GM18526 (cell line): ENCODE data around the gene SUCLG2.

Experiments
- POLR2A ChIP-seq: IDR thresholded peaks from 3 replicates; pipeline ENCODE4 v1.6.1; 2011; ENCODE audit not compliant: insufficient read length; ENCODE audit errors: extremely low read depth

SUCLG2 gene

GRCh38 chr3:67561266-67561665, 93.1 kb downstream of the SUCLG2 start:
- TF ChIP-seq POLR2A, result no peak

DNA sequence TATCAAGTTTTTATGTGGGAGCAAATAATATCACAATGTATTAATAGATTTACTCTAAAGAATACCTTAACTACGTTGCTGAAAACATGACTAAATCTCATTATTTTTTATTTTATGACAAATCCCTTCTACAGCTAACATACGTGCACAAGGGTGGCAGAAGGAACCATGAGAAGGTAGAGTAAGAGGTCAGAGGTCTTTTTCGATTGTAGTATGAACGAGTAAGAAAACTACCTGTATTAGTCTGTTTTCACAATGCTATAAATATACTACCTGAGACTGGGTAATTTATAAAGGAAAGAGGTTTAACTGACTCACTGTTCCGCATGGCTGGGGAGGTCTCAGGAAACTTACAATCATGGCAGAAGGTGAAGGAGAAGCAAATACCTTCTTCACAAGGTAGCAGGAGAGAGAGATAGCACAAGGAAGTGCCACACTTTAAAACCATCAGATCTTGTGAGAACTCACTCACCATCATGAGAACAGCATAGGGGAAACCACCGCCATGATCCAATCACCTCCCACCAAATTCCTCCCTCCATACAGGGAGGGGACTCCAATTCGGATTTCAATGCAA, 95.3 kb downstream of the SUCLG2 start:
- no peak for TF ChIP-seq POLR2A

DNA sequence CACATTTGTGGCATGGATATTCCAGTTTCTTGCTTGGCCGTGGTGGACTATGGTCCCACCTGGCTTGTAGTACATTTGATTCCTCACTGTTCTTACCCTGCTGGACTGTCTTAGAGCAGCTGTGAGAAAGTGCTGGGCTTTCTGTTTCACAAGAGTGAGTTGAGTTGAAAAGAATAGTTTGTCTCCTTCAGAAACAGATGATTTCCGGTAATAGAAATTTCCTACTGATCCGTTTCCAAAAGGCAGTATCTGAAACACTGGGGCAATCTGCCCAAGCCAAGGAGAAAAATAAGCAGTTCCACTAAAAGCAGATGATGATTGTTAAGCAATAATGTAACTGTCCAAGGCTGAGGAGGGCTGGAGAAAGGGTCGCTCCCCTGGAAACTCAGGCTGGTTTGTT, 96.0 kb downstream of the SUCLG2 start:
- no peak for TF ChIP-seq POLR2A

DNA sequence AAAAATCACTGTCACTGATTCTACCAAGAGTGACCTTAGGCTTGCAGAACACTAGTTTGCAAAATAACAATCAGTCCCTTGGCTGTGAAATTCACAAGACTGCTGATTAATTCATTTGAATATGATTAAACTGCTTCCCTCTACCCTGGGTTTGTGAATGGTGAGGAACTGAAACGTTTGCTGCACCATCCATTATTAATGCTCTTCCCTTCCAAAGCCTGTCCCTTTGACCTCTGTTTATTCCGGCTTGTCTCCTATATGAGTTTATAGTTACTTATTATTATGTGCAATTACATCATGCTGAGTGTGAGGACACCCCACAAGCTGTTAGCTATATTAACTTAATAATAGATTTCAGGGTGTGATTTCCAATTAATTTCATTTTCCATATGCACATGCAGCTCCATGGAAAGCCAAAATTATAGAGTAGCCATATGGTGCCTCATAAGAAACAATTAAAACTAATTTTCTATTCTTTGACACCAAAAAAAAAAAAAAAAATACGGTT, 96.5 kb downstream of the SUCLG2 start:
- TF ChIP-seq POLR2A, result no peak

DNA sequence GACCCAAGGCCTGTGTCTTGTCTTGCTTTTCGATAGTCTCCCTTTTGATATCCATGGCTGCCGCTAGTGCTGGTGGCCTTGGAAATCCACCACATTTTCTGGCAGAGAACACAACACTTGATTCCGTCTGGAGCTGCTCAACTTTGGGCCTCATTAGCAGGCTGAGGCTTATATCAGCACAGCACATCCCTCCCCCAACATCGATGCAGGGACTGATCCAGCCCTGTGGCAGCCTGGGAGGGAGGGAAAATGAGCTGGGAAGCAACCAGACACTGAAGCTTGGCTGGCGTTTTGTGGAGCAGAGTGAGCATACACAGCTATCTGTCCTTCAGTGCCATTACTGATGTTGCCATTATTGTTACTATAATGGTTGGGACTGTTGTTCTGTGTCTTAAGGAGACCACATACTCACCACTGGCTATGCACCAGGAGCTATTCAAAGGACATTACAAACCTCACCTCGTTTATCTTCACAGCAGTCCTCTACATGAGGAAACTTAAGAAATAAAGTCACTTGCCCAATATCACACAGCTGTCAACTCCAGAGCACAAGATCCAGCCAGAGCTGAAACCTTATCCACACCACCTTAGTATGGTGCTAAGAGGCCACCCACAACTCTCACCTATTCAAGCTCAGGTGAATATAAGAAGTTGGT, 102.9 kb downstream of the SUCLG2 start:
- no peak for TF ChIP-seq POLR2A

DNA sequence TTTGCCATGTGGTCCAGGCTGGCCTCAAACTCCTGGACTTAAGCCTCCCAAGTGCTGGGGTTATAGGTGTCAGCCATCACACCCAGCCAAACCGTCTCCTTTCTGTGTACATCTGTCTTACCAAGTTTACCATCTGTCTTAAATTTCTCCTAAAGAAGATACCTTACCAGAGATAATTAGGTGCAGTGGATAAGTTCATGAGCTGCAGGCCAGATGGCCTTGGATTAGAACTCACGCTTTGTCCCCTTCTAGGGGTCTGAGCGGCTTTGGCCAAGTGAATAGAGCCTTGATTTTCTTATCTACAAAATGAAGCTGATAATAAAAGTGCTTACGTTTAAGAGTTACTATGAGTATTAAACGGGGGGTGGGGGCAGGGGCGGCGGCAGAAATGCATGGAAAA, 103.9 kb downstream of the SUCLG2 start:
- no peak for TF ChIP-seq POLR2A

DNA sequence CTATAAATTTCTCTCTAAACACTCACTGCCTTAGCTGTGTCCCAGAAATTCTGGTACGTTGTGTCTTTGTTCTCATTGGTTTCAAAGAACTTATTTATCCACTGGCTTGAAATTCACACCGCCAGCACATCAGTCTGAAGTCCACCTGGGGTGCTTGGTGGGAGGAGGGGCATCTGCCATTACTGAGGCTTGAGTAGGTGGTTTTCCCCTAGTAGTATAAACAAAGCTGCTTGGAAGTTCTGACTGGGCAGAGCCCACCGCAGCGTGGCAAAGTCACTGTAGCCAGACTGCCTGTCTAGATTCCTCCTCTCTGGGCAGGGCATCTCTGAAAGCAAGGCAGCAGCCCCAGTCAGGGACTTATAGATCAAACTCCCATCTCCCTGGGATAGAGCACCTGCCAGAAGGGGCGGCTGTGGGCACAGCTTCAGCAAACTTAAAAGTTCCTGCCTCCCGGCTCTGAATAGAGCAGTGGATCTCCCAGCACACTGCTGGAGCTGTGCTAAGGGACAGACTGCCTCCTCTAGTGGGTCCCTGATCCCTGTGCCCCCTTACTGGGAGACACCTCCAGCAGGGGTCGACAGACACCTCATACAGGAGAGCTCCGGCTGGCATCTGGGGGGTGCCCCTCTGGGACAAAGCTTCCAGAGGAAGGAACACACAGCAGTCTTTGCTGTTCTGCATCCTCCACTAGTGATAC, 114.1 kb downstream of the SUCLG2 start:
- no peak for TF ChIP-seq POLR2A

- TF ChIP-seq POLR2A, result no peak
Observed at GRCh38 chr3:67535006-67535405, 119.4 kb downstream of the SUCLG2 start.

DNA sequence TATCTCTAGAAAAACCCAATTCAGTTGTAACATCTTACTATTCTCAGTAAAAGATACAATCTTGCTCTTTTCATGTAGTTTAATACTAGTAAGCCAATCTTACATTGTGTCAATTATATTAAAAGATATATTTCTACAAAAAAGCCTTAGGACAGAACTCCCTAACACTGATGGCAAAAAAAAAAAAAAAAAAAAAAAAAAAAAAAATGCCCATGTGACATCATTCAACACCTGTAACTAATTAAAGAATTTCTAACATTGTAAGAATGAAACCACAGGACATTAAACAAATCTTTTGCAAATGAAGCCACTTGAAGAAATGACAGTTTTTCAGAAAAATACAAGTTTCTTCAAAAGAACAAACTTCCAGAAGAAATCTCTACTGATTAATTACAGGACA, 119.8 kb downstream of the SUCLG2 start:
- TF ChIP-seq POLR2A, result no peak

- no peak for TF ChIP-seq POLR2A
Observed at GRCh38 chr3:67531181-67532101, 123.0 kb downstream of the SUCLG2 start.

DNA sequence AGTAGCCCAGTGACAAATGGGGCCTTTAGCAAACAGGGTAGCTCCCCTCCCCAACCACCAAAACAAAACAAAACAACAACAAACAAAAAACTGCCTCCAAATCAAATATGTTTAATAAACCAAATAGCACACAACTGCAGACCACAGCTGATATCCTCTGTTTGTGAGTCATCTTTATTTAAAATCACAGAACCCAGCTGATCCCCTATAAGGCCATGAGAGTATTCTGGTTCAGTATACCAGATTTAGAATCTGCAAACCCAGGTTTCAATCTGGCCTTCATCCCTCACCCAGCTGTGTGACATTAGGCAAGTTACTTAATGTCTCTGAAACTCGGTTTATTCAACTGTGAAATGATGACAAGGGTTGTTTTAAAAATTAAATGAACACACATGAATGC, 124.5 kb downstream of the SUCLG2 start:
- TF ChIP-seq POLR2A, result no peak

DNA sequence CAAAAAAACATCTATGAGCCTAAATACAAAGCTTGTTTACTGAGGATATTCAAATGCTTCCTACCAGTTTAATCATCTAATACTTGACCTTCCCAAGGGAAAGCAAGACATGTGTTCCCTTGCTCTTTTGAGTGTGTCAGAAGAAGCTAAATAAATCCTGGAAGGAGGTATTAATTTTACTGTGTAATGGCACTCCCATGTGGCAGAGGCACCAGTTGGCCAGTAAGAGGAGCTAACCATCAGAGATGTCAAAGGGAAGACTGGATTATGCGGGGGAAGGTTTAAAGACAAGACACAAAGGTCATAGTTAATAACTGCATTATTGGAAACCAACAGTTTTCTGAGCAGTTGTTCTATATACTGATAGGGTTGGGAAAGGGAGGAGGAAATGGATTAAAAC, 125.1 kb downstream of the SUCLG2 start:
- no peak for TF ChIP-seq POLR2A

DNA sequence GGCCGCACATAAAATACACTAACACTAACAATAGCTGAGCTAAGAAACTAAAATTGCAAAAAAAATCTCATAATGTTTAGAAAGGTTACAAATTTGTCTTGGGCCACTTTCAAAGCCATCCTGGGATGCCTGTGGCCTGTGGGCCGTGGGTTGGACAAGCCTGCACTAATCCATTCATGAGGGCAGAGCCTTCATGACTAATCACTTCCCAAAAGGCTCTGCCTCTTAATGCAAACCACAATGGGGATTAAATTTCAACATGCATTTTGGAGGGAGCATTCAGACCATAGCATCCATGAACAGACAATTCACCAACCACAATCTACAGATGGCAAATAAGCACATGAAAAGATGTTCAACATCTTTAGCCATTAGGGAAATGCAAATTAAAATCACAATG, 128.2 kb downstream of the SUCLG2 start:
- TF ChIP-seq POLR2A, result no peak

- TF ChIP-seq POLR2A, result no peak
Observed at GRCh38 chr3:67524046-67524445, 130.4 kb downstream of the SUCLG2 start.

DNA sequence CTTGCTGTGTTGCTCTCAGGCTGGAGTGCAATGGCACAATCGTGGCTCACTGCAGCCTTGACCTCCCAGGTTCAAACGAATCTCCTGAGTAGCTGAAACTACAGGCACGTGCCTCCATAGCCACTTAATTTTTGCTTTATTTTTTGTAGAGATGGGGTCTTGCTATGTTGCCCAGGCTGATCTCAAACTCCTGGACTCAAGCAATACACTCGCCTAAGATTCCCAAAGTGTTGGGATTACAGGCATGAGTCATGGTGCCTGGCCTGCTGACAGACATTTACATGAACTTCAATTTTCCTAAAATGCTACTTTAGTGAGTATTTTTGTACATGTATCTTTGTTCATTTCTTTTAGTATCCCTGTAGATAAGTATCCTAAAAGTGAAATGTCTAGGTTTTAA, 132.3 kb downstream of the SUCLG2 start:
- TF ChIP-seq POLR2A, result no peak
